ENCODE data around the gene PRKCE.

Gene PRKCE

GRCh38 chr2:46007412-46007811 lies 355.9 kb downstream of the PRKCE start:
- no peak for DNase-seq (ENCODE audit: low read depth in 2 of 2, low spot score in 1 of 2)

GRCh38 chr2:46008091-46008870 lies 356.8 kb downstream of the PRKCE start:
- DNase-seq (ENCODE audit: low read depth in 2 of 2, low spot score in 1 of 2), result no peak

GRCh38 chr2:46009315-46009714 lies 357.8 kb downstream of the PRKCE start:
- no peak for DNase-seq (ENCODE audit: low read depth in 2 of 2, low spot score in 1 of 2)

- no peak for DNase-seq (ENCODE audit: low read depth in 2 of 2, low spot score in 1 of 2)
Measured at GRCh38 chr2:46009772-46010171, 358.3 kb downstream of the PRKCE start.

GRCh38 chr2:46010223-46010924 lies 358.9 kb downstream of the PRKCE start:
- no peak for DNase-seq (ENCODE audit: low read depth in 2 of 2, low spot score in 1 of 2)

GRCh38 chr2:46010925-46011490 lies 359.5 kb downstream of the PRKCE start:
- DNase-seq (ENCODE audit: low read depth in 2 of 2, low spot score in 1 of 2), result no peak

- DNase-seq (ENCODE audit: low read depth in 2 of 2, low spot score in 1 of 2), result no peak
Measured at GRCh38 chr2:46012618-46013240, 361.3 kb downstream of the PRKCE start.

GRCh38 chr2:46013726-46014125 lies 362.3 kb downstream of the PRKCE start:
- no peak for DNase-seq (ENCODE audit: low read depth in 2 of 2, low spot score in 1 of 2)

GRCh38 chr2:46014911-46015654 lies 363.6 kb downstream of the PRKCE start:
- DNase-seq (ENCODE audit: low read depth in 2 of 2, low spot score in 1 of 2), result no peak

GRCh38 chr2:46015671-46016070 lies 364.2 kb downstream of the PRKCE start:
- DNase-seq (ENCODE audit: low read depth in 2 of 2, low spot score in 1 of 2), result no peak

- no peak for DNase-seq (ENCODE audit: low read depth in 2 of 2, low spot score in 1 of 2)
Measured at GRCh38 chr2:46016091-46016490, 364.6 kb downstream of the PRKCE start.

GRCh38 chr2:46018773-46019591 lies 367.5 kb downstream of the PRKCE start:
- DNase-seq (ENCODE audit: low read depth in 2 of 2, low spot score in 1 of 2), result no peak

- no peak for DNase-seq (ENCODE audit: low read depth in 2 of 2, low spot score in 1 of 2)
Measured at GRCh38 chr2:46020416-46020815, 368.9 kb downstream of the PRKCE start.

GRCh38 chr2:46023165-46023854 lies 371.8 kb downstream of the PRKCE start:
- no peak for DNase-seq (ENCODE audit: low read depth in 2 of 2, low spot score in 1 of 2)

GRCh38 chr2:46024146-46024779 lies 372.8 kb downstream of the PRKCE start:
- DNase-seq (ENCODE audit: low read depth in 2 of 2, low spot score in 1 of 2), result no peak

- DNase-seq (ENCODE audit: low read depth in 2 of 2, low spot score in 1 of 2), result no peak
Measured at GRCh38 chr2:46025081-46025480, 373.6 kb downstream of the PRKCE start.

GRCh38 chr2:46025676-46026075 lies 374.2 kb downstream of the PRKCE start:
- DNase-seq (ENCODE audit: low read depth in 2 of 2, low spot score in 1 of 2), result no peak

- DNase-seq (ENCODE audit: low read depth in 2 of 2, low spot score in 1 of 2), result no peak
Measured at GRCh38 chr2:46026431-46026830, 375.0 kb downstream of the PRKCE start.

- no peak for DNase-seq (ENCODE audit: low read depth in 2 of 2, low spot score in 1 of 2)
Measured at GRCh38 chr2:46029332-46029811, 377.9 kb downstream of the PRKCE start.

Data from stimulated activated CD8-positive, alpha-beta memory T cell treated with anti-CD3 and anti-CD28 coated beads, Interleukin-4, amount 100 ng/mL, for 4 hours (primary cell).